GM18870 (cell line): ENCODE data around the gene KDM4F.

Source experiments
- ATAC-seq: cut with Tn5 transposase; IDR thresholded peaks from one replicate; pipeline ENCODE4 v1.9.1; 2021; ENCODE audit warnings: moderate library complexity; ENCODE audit not compliant: unreplicated experiment

Gene KDM4F

DNA sequence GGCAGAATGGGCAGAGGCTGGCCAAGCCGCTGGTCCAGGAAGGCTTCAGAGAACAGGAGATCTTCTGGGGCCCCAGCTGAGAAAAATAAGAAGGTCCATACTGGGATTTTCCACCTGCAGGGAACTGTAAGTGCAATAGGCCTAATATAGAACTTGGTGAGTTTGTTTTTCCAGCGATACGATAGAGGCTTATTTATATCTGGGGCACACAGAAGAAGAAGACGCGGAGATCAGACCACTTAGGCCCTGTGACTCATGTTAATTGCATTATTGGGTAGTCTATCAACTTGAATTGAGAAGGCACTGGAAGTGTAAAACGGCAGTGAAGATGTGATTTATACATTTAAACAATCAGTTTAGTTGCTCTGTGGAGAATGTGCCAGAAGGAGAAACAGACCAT is 9.8 kb downstream of the KDM4F start:
- no peak for ATAC-seq

DNA sequence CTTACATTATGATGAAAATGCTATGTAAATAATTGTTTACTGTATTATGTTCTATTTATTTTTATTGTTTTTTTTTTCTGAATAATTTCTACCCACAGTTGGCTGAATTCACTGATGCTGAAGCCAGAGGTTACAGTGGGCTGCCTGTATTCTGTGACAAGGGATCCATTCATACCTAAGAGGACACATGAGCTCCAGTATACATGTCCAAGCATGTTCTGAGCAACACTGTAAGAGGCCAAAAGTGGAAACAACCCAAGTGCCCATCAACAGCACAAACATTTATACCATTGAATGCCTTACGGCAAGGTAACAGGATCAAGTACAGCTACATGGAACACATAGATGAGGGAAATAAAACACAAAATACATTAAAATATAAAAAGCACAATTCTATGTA is 16.1 kb downstream of the KDM4F start:
- no peak for ATAC-seq

DNA sequence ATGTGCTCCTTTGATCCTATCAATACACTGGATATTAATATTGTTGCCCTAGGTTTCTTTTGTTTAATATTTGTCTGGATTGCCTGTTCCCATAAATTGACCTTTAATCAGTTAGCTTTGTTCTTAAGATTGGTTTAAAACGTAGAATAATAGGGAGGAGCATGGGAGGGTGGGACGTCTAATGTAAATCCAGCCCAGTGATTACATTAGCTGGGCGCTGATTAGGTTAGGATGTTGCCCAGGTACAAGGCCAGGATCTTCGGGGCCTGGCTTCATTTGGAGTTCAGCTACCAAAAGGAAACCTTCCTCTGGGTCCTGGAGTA is 17.5 kb downstream of the KDM4F start, which contains the start of gene SRSF8:
Gene SRSF8, plus strand, starts transcription at position 204 of the 323 bp plus-strand sequence. CDS start 308 bp downstream, outside the sequence.
- peak; percentile 36 for ATAC-seq

DNA sequence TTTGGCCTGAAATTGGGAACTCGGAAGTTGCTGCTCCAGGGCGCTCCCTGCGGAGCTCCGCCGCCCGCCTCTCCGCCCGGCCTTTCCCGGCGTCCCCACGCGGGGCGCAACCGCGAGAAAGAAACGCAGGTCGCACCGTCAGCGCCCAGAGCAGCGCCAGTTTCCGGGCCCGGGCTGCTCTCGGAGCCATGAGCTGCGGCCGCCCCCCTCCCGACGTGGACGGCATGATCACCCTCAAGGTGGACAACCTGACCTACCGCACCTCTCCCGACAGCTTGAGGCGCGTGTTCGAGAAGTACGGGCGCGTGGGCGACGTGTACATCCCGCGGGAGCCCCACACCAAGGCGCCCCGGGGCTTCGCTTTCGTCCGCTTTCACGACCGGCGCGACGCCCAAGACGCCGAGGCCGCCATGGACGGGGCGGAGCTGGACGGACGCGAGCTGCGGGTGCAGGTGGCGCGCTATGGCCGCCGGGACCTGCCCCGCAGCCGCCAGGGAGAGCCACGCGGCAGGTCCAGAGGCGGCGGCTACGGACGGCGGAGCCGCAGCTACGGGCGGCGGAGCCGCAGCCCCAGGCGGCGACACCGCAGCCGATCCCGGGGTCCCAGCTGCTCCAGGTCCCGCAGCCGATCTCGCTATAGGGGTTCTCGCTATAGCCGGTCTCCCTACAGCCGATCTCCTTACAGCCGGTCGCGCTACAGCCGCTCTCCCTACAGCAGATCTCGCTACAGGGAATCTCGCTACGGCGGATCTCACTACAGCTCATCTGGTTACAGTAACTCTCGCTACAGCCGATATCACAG is 18.0 kb downstream of the KDM4F start:
- ATAC-seq: peak; percentile 49

DNA sequence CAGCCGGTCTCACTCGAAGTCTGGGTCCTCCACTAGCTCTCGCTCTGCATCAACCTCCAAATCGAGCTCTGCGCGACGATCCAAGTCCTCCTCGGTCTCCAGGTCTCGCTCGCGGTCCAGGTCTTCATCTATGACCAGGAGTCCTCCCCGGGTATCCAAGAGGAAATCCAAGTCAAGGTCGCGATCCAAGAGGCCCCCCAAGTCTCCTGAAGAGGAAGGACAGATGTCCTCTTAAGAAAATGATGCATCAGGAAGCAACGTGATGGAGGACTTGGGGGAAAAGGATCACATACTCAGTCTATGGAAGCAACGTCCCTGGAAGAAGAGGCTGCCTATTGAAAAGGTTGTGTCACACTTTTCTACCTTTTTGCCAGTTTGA is 18.6 kb downstream of the KDM4F start:
- no peak for ATAC-seq

DNA sequence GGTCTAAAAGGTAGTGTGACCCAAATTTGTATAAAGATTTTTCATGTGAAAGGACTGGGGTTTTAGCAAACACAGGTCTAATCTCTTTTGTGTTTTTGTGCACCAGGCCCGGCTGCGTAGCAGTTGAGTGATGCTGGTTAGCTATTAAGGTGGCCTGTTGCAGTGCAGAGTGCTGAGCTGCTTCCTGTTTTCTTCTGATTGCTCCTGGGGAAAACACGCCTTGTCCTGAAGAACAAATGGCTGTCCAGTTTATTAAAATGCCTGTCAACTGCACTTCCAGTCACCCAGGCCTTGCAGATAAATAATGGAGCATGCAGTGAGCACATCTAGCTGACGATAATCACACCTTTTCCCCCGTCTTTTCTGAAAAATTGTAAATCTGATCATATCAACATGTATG is 19.3 kb downstream of the KDM4F start:
- ATAC-seq: peak; percentile 70

DNA sequence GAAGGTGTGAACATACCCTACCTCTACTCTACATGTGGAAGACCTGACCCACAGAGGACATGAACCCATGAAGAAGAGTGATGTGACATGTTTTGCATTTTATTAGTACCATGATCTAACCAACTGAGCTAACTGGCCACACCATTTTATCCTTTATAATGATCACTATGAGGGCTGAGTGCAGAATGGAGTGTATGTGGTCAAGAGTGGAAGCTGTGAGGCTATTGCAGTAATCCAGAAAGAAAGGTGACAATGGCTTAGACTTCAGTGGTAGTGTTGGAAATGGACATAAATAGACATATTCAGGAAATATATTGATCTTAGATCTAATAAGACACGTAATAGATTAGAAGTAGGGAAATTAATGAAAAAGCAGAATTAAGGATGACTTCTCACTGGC is 21.2 kb downstream of the KDM4F start:
- no peak for ATAC-seq

DNA sequence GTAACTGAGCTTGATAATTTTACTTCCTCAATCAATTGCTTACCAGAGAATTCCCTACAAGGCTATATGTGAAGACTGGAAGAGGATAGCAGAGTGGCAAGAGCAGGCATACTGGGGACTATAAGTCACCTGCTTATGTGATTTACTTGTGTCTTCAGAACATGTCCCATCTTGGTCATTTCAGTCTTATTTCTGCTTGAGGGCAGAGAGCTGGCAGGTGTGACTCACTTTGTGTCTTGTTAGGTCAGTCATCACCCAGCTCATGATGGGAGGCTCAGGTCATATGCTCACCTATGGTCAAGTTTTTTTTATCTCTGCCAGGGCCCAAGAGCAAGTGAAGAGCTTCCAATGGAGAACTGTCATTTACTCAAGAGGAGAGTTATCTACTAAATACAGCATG is 23.7 kb downstream of the KDM4F start:
- ATAC-seq: no peak

DNA sequence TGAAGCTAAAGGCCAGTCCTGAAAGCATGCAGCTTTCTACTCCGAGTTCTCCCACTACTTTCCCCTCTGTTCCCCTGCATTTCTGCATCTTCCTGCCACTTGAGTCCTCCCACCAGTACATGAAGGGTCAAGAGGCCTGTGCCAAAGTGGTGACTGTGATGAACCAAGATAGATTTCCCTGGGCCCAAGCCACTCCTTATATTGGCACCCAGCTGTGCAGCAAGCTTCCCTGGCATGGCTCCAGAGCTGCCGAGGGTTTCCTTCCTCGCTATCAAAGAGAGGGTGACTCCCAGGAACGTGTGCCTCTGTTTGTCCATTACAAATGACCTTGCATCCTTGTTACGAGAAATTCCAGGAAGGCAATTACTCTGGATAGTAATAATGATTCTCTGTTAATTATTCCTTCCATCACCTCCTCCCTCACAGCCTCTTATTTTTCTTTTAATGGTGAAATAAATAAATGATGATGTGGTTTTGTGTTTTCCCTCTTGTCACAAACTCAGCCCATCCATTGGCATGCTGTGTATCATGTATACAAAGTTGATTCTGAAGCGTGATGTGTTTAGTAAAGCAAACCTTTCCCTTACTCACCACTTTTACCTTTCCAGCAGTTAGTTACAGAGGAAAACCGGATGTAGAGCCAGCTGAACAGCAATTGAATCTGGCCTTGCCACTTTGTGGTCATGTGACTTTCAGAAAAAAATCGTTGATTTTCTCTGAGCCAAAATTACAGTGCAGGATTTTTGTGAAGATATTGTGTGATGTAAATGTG is 25.8 kb downstream of the KDM4F start:
- no peak for ATAC-seq

DNA sequence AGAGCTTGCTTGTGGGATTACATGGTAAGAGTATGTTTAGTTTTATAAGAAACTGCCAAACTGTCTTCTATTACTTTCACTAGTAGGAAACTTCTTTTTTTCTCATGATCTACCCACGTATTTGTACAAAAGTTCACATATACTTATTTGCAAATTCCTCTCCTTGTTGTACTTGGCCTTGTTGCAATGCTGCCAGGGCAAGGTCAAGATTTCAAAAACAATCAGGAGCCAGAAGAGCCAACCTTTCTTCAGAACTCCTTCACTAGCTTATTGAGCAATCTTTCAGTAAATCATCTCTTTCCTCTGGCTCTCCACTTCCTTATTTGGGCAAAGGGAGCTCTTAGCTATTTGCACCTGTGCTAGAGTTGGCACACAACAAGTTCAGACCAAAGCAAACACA is 27.2 kb downstream of the KDM4F start:
- no peak for ATAC-seq

DNA sequence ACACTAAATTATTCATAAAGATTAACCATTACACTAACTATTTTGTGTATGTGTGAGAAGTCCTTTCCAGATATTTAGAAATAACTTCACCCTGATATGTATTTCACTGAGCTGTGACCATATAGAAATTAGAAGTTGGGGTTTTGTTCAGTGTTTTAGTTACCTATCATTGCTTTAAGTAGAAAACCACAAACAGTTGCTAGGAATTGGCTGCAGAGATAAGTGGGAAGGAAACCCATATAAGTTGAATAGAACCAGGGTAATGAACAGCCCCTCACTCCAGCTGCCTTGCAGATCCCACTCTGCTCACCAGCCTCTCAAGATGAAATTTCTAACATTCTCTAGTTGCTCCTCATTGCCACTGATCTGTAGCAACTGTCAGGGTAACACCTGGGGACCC is 27.8 kb downstream of the KDM4F start:
- ATAC-seq: no peak

DNA sequence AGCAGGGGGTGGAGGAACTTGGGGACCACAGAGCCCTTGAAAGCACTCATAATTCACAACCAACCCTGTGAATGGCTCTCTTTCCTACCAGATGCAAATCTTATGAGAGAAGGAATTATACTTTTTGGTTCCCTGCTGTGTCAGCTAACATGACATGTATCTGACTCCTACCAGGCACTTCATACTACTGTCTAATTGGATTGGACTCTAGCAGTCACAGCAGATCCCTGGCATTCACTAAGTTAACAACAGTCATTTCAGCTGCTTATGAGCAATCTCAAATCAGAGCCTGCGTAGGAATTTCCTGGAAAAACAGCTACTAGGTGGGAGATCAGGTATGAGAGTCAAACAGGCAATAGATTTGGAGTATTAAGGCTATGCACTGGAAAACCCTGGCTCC is 29.3 kb downstream of the KDM4F start:
- no peak for ATAC-seq

DNA sequence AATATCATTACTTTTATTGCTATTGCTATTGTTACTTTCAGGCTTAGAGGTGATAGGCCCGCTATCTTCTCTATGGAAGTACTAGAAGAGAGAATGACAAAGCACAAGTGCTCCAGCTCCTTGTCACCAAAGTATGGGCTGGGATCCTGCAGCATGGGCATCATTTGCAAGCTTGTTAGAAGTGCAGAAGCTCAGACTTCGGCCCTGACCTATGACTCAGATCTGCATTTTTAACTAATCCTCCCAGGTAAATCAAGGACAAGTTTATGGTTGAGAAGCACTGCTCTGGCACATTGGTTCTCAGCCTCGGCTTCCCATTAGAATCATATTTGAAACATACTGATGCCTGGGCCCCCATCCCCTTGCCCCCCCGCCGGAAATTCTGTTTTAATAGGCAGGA is 31.8 kb downstream of the KDM4F start:
- ATAC-seq: no peak

DNA sequence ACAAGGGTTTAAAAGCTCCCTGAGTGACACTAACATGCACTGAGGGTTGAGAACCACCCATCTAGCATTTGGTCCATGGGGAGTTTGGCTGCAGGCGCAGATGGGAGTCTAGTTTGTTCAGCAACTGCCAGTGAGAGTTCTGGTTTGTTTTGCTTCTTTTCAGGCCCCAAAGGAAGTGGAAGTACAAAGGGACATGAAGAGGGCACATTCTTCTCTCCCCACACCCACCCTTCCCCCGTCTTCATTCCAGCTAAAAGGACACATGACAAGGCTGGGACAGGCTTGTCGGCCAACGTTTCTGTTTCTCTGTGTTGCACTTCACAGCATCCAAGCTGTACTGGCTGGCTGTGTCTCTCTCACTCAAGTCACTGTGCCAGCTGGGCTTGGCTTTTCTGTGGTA is 32.2 kb downstream of the KDM4F start:
- ATAC-seq: no peak

DNA sequence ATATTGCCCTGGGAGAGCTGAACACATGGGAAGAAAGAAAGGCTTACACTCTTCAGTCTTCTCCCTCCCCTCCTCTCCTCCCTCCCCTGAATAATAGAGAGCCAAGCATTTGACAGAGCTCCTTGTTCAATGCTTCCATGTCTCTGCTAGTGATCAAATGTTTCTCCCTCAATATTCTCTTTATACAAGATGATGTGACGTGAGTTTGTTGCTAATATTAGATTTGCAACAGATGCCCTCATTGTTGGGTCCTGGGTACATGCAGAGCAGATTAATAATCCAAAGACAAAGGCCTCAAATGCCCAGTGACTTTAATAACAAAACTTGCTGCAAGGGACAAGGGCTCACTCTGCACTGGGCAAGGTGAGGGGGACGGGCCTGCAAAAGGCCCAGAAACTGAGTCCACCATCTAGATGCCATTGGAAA is 33.4 kb downstream of the KDM4F start:
- ATAC-seq: no peak

DNA sequence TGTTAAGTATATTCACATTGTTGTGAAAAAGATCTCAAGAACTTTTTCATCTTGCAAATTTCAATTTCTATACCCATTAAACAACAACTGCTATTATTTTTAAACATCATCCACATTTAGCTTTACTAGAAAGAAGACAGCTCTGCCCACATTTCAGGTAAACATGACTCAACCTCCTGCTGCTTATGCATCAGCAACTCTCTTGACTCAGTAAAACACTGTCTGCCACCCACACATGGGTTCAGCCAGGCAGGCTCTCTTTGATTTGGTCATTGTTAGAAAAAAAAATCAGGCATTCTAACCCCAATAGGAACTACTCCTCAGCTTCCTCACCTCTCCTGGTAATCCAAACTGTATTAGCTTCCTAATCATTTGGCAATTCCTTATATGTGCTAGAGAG is 35.3 kb downstream of the KDM4F start:
- ATAC-seq: peak; percentile 48

DNA sequence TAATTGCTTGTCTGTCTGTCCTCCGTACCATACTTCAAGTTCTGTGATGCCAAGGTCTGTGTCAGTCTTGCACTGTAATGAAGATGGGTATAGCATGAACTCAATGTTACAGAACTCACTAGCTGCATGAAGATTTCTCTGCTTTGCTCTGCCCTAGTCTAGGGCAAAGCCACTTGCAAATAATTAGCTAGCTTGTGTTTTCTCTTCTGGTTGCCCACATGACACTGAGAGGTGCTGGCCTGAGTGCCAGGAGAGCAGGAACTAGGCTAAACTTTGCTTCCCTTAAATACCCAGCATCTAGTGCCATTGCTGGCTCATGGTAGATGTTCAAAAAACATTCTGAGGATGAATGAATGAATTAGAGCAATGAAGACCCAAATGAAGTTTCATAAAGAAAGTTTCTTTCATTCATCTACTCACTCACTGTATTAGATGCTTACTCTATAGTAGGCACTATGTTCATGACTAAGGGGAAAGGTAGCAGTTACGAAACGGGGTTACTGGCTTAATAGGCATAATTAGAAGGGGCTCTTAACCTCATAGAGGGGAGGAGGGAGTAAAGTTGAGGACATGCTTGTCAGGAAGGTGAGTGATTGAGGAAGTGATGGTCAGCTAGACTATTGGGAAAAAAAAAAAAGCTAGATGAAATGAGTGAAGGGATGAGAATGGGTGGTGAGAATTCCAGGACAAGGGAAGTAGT is 36.0 kb downstream of the KDM4F start:
- ATAC-seq: no peak

DNA sequence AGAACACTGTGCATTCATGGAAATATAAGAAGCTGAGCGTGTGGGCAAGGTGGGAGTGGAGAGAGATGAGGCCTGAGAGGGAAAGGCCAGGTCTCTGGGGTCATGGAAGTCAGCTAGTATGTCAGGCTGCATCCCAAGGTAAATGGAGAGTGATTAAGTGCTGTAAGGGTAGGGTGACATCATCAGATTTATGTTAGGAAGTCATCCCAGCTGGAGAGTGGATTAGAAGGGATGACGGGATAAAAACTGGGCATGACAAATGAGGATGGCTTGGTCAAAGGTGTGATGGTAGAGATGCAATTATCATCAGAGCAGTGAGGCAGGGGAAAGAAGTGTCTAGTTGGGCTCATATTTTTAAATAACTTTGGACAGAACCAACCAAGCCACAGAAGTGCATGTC is 36.9 kb downstream of the KDM4F start:
- no peak for ATAC-seq

DNA sequence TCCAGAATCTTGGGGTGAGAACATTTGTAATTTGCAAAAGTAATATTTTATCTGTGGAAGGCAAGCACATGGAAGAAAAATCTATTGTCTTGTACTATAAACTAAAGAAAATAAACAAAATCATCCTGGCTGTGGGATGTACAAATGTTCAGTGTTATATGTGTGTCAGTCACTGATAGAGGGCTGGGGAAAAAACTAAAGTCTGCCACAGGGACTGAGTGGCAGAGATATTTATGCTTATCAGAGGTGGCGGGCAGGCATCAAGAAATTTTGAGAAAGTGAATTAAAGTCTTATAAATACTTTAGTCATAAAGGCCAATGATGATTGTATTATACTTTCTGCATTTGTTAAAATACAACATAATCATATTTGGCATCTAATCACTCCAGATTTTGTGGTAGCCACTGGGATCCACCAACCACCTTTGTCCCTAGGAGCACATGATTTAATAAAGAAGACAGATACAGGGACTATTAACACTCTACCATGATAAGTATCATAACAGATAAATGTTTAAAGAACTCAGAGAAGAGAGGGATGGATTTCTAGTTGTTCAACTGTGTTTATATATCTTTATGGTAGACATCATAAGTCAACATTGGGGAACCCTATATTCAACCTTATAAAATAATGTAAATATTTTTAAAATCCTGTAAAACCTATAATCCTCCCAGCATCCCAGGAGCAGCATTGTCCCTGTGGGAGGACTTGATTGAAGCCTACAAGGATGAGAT is 37.8 kb downstream of the KDM4F start:
- no peak for ATAC-seq

DNA sequence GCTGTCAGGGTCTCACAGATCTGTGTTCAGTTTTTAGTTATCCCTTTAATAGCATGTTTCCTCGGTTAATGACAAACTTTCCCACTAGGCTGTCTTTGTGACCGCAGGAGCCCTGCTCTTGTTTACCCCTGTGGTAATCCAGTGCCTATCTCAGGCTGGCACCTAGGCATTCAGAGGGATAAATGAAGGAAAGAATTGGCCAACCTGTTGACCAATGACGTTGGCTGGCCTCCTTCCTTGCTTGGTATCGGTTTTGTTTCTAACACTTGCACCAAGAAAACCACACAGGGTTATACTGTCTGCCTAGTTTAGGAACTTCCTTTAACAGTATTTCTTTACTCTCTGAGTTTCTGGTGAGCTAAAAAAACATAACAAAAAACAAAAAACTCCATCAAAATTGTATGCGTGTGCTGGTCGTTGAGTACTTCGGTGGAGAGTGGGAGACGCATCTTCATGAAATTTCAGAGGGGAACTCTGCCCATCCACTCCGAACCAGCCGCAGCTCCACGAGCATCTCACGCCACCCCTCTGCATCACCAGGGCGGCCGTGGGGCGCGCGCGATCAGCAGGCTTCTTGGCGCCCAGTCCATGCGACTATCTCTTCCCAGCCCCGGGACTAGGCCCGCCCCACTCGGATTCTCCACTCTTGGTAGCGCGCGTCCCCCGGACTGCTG is 39.9 kb downstream of the KDM4F start:
- ATAC-seq: peak; percentile 45
